IMR-90 (cell line): ENCODE data around the gene GALNT14.

Experiments used
- CTCF ChIP-seq: conservative IDR thresholded peaks from 2 replicates; pipeline ENCODE4 v1.5.1; 2012; ENCODE audit warnings: mild to moderate bottlenecking, low read depth, low read length, improper control_type of control experiment
- MAFK ChIP-seq: IDR thresholded peaks from 2 replicates; pipeline ENCODE4 v1.6.1; 2012; ENCODE audit warnings: low read depth, low read length, improper control_type of control experiment
- MAZ ChIP-seq: IDR thresholded peaks from 2 replicates; pipeline ENCODE4 v1.6.1; 2012; ENCODE audit warnings: low read depth, mild to moderate bottlenecking, low read length, improper control_type of control experiment, moderate library complexity, borderline replicate concordance
- MXI1 ChIP-seq: IDR thresholded peaks from 2 replicates; pipeline ENCODE4 v1.6.1; 2012; ENCODE audit warnings: low read depth, mild to moderate bottlenecking, low read length, moderate library complexity, borderline replicate concordance
- NFE2L2 ChIP-seq: fragments of 150-350 bp; IDR thresholded peaks from 2 replicates; pipeline ENCODE4 v1.6.1; 2016; ENCODE audit warnings: low read depth, mild to moderate bottlenecking, low read length
- POLR2A ChIP-seq: IDR thresholded peaks from 2 replicates; pipeline ENCODE4 v1.6.1; 2012; ENCODE audit warnings: mild to moderate bottlenecking, low read depth, low read length
- RAD21 ChIP-seq: IDR thresholded peaks from 2 replicates; pipeline ENCODE4 v1.6.1; 2012; ENCODE audit warnings: low read length, improper control_type of control experiment
- RFX5 ChIP-seq: IDR thresholded peaks from 2 replicates; pipeline ENCODE4 v1.8.0; 2012; ENCODE audit warnings: low read depth, mild to moderate bottlenecking, low read length, moderate library complexity
- SMC3 ChIP-seq: fragments of 150-350 bp; IDR thresholded peaks from 2 replicates; pipeline ENCODE4 v1.6.1; 2016; ENCODE audit warnings: low read depth, mild to moderate bottlenecking, antibody characterized with exemption, low read length, moderate library complexity

- TF ChIP-seq RFX5 = no peak
- TF ChIP-seq CTCF = no peak
- no peak for TF ChIP-seq MAFK
- TF ChIP-seq SMC3 = no peak
- no peak for TF ChIP-seq MXI1
- no peak for TF ChIP-seq POLR2A
- TF ChIP-seq RAD21 = no peak
- TF ChIP-seq MAZ = no peak
- TF ChIP-seq NFE2L2 = no peak
These were observed 110.7 kb downstream of the GALNT14 start for GRCh38 chr2:31027549-31027948.
